HepG2 (cell line): ENCODE data around the gene NT5DC4. TPM values are rescaled to one million over a fixed set of nuclear protein-coding genes. Genes with fewer than 3 reads are reported as not detected.

Experiments
- CBX2 ChIP-seq, 2 experiments: fragments of 200-600 bp in 1 of 2; sonication (generic); formaldehyde crosslinking in 1 of 2; IDR thresholded peaks; 2 replicates each; pipeline versions ENCODE4 v1.7.0 to v1.8.1; 2018 to 2022; ENCODE audit warnings: low read depth in 2 of 2, low read length in 1 of 2, mild to moderate bottlenecking in 1 of 2, missing genetic modification reagents in 1 of 2
- HNRNPLL ChIP-seq: fragments of 200-400 bp; formaldehyde crosslinking; IDR thresholded peaks from 2 replicates; pipeline ENCODE4 v1.6.1; 2017; ENCODE audit warnings: mild to moderate bottlenecking, low read depth, low read length; ENCODE audit not compliant: poor library complexity, severe bottlenecking
- ZNF878 ChIP-seq: sonication (generic); formaldehyde crosslinking; IDR thresholded peaks from 2 replicates; pipeline ENCODE4 v1.8.1; 2023; ENCODE audit warnings: mild to moderate bottlenecking, missing genetic modification reagents, moderate library complexity
- polyA plus RNA-seq, 8 experiments: library from polyadenylated mRNA; depleted of rRNA in 3 of 8; stranded (reverse) in 7 of 8; unstranded in 1 of 8; fragments of >200 nt; fragmentation: Illumina TruSeq in 4 of 8; extraction: Trizol in 4 of 8; gene quantifications; 2 replicates each; pipeline versions ENCODE4 v1.2.1 to v1.2.3, GENCODE V29; 2011 to 2016; ENCODE audit warnings: low read depth in 4 of 8, missing spikeins in 1 of 8, mixed read lengths in 1 of 8; ENCODE audit not compliant: insufficient read depth in 1 of 8
- total RNA-seq, 5 experiments: library from RNA; depleted of rRNA; stranded (reverse); fragments of >200 nt; fragmentation: Illumina TruSeq; extraction: Trizol; gene quantifications; 2 replicates each; pipeline ENCODE4 v1.2.3, GENCODE V29; 2016; ENCODE audit warnings: low read depth in 1 of 5
- TF ChIP-seq, protein P1 (sequence below): sonication (generic); formaldehyde crosslinking; IDR thresholded peaks from 2 replicates; pipeline ENCODE4 v1.4.0; 2020; ENCODE audit warnings: missing genetic modification reagents
- TF ChIP-seq, protein P2 (sequence below): sonication (generic); IDR thresholded peaks from 2 replicates; pipeline ENCODE4 v1.6.1; 2016; ENCODE audit warnings: low read depth, borderline replicate concordance
- TF ChIP-seq, protein P3 (sequence below): sonication (generic); formaldehyde crosslinking; IDR thresholded peaks from 2 replicates; pipeline ENCODE4 v1.5.0; 2020; ENCODE audit warnings: mild to moderate bottlenecking, missing genetic modification reagents
- TF ChIP-seq, protein P4 (sequence below): sonication (generic); formaldehyde crosslinking; IDR thresholded peaks from 2 replicates; pipeline ENCODE4 v1.5.1; 2020; ENCODE audit warnings: mild to moderate bottlenecking, missing genetic modification reagents, moderate library complexity

The NT5DC4 gene
- total and polyA plus RNA-seq, 2 of the 13 experiments (the other 11 are each of a cell fraction or from before 2014, with no cell fraction given), result 0.04 to 4.2 TPM

DNA sequence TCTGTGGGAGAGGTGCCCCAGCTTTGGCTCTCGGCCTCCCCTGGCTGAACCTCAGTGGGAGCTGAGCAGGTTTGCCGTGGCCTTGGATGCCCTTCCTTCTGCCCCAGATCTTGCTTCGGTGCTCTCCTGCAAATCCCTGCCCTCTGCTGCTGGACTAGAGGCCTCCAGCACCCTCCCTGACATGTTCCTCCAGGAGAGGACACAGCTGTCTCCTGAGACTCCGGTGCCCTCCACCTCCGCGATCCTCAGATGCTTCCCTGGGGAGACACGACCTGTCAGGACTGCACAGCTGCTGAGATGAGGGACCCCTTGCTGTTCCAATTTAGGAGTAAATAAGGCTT is 7.3 kb upstream of the NT5DC4 start (continued):
- TF ChIP-seq, protein P1, sequence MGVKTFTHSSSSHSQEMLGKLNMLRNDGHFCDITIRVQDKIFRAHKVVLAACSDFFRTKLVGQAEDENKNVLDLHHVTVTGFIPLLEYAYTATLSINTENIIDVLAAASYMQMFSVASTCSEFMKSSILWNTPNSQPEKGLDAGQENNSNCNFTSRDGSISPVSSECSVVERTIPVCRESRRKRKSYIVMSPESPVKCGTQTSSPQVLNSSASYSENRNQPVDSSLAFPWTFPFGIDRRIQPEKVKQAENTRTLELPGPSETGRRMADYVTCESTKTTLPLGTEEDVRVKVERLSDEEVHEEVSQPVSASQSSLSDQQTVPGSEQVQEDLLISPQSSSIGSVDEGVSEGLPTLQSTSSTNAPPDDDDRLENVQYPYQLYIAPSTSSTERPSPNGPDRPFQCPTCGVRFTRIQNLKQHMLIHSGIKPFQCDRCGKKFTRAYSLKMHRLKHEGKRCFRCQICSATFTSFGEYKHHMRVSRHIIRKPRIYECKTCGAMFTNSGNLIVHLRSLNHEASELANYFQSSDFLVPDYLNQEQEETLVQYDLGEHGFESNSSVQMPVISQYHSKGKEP (CRISPR knock-in tag), result no peak
- TF ChIP-seq, protein P2, sequence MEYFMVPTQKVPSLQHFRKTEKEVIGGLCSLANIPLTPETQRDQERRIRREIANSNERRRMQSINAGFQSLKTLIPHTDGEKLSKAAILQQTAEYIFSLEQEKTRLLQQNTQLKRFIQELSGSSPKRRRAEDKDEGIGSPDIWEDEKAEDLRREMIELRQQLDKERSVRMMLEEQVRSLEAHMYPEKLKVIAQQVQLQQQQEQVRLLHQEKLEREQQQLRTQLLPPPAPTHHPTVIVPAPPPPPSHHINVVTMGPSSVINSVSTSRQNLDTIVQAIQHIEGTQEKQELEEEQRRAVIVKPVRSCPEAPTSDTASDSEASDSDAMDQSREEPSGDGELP, result no peak
- TF ChIP-seq, protein P3, sequence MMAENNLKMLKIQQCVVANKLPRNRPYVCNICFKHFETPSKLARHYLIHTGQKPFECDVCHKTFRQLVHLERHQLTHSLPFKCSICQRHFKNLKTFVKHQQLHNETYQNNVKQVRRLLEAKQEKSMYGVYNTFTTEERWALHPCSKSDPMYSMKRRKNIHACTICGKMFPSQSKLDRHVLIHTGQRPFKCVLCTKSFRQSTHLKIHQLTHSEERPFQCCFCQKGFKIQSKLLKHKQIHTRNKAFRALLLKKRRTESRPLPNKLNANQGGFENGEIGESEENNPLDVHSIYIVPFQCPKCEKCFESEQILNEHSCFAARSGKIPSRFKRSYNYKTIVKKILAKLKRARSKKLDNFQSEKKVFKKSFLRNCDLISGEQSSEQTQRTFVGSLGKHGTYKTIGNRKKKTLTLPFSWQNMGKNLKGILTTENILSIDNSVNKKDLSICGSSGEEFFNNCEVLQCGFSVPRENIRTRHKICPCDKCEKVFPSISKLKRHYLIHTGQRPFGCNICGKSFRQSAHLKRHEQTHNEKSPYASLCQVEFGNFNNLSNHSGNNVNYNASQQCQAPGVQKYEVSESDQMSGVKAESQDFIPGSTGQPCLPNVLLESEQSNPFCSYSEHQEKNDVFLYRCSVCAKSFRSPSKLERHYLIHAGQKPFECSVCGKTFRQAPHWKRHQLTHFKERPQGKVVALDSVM (CRISPR knock-in tag), result no peak
- TF ChIP-seq HNRNPLL, result peak; percentile 63
- no peak for TF ChIP-seq ZNF878 (CRISPR knock-in tag)
- TF ChIP-seq CBX2 (IDR thresholded peaks at IDR 0.05; ENCODE audit: low read depth, low read length), result no peak
- 0 out of 2 replicates have a peak, but pooled peaks have one; percentile 2 for TF ChIP-seq CBX2 (CRISPR knock-in tag; IDR thresholded peaks at IDR 0.05; ENCODE audit: low read depth)
- TF ChIP-seq, protein P4, sequence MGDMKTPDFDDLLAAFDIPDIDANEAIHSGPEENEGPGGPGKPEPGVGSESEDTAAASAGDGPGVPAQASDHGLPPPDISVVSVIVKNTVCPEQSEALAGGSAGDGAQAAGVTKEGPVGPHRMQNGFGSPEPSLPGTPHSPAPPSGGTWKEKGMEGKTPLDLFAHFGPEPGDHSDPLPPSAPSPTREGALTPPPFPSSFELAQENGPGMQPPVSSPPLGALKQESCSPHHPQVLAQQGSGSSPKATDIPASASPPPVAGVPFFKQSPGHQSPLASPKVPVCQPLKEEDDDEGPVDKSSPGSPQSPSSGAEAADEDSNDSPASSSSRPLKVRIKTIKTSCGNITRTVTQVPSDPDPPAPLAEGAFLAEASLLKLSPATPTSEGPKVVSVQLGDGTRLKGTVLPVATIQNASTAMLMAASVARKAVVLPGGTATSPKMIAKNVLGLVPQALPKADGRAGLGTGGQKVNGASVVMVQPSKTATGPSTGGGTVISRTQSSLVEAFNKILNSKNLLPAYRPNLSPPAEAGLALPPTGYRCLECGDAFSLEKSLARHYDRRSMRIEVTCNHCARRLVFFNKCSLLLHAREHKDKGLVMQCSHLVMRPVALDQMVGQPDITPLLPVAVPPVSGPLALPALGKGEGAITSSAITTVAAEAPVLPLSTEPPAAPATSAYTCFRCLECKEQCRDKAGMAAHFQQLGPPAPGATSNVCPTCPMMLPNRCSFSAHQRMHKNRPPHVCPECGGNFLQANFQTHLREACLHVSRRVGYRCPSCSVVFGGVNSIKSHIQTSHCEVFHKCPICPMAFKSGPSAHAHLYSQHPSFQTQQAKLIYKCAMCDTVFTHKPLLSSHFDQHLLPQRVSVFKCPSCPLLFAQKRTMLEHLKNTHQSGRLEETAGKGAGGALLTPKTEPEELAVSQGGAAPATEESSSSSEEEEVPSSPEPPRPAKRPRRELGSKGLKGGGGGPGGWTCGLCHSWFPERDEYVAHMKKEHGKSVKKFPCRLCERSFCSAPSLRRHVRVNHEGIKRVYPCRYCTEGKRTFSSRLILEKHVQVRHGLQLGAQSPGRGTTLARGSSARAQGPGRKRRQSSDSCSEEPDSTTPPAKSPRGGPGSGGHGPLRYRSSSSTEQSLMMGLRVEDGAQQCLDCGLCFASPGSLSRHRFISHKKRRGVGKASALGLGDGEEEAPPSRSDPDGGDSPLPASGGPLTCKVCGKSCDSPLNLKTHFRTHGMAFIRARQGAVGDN (CRISPR knock-in tag), result peak; percentile 33; the same call in 1 of the 2 replicates
